Peyer's patch (tissue), 4 donors: ENCODE data around the gene SLC22A7.

Source experiments
- POLR2A ChIP-seq, 2 donors: fragments of 450-650 bp; IDR thresholded peaks; one replicate each; pipeline ENCODE4 v1.5.1; 2017; ENCODE audit warnings: antibody characterized with exemption in 2 of 2, mild to moderate bottlenecking in 2 of 2, moderate library complexity in 2 of 2
- TF ChIP-seq, protein P1 (sequence below), 6 experiments: fragments of 450-650 bp in 4 of 6; fragments of 200-600 bp in 2 of 6; sonication (generic) in 1 of 6; IDR thresholded peaks; one replicate each; pipeline ENCODE4 v1.5.1; 2017 to 2019; ENCODE audit warnings: antibody characterized with exemption in 6 of 6, mild to moderate bottlenecking in 3 of 6, moderate library complexity in 1 of 6

- TF ChIP-seq, protein P1, sequence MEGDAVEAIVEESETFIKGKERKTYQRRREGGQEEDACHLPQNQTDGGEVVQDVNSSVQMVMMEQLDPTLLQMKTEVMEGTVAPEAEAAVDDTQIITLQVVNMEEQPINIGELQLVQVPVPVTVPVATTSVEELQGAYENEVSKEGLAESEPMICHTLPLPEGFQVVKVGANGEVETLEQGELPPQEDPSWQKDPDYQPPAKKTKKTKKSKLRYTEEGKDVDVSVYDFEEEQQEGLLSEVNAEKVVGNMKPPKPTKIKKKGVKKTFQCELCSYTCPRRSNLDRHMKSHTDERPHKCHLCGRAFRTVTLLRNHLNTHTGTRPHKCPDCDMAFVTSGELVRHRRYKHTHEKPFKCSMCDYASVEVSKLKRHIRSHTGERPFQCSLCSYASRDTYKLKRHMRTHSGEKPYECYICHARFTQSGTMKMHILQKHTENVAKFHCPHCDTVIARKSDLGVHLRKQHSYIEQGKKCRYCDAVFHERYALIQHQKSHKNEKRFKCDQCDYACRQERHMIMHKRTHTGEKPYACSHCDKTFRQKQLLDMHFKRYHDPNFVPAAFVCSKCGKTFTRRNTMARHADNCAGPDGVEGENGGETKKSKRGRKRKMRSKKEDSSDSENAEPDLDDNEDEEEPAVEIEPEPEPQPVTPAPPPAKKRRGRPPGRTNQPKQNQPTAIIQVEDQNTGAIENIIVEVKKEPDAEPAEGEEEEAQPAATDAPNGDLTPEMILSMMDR (IDR thresholded peaks at IDR 0.05) = no peak
- TF ChIP-seq POLR2A (IDR thresholded peaks at IDR 0.05) = no peak
Measured at GRCh38 chr6:43286456-43286979, 11.5 kb upstream of the SLC22A7 start.
